Esophagus squamous epithelium (tissue), 4 donors: ENCODE data around the gene DNM3.

Experiments
- CTCF ChIP-seq, 6 experiments: fragments of 450-650 bp in 4 of 6; fragments of 200-600 bp in 2 of 6; sonication (generic) in 2 of 6; IDR thresholded peaks; one replicate each; pipeline ENCODE4 v1.5.1; 2016 to 2019; ENCODE audit warnings: antibody characterized with exemption in 6 of 6, mild to moderate bottlenecking in 4 of 6, moderate library complexity in 4 of 6
- POLR2A ChIP-seq, 4 donors: fragments of 450-650 bp; IDR thresholded peaks; one replicate each; pipeline ENCODE4 v1.6.1; 2017; ENCODE audit warnings: antibody characterized with exemption in 4 of 4, mild to moderate bottlenecking in 4 of 4, moderate library complexity in 3 of 4

- TF ChIP-seq CTCF (IDR thresholded peaks at IDR 0.05) (no peak), POLR2A (IDR thresholded peaks at IDR 0.05) (no peak)
Observed at GRCh38 chr1:172276120-172276818, 435.0 kb downstream of the DNM3 start.
